WTC11 (cell line): ENCODE results near the gene GIT1. TPM values are rescaled to one million over a fixed set of nuclear protein-coding genes. Genes with fewer than 3 reads are reported as not detected.

Experiments
- ATF1 ChIP-seq: sonication (generic); formaldehyde crosslinking; IDR thresholded peaks from 2 replicates; pipeline ENCODE4 v1.8.1; 2023; ENCODE audit warnings: mild to moderate bottlenecking, moderate library complexity, missing genetic modification reagents
- E2F1 ChIP-seq: sonication (generic); formaldehyde crosslinking; IDR thresholded peaks from 2 replicates; pipeline ENCODE4 v1.8.0; 2022; ENCODE audit warnings: mild to moderate bottlenecking, missing genetic modification reagents
- E2F5 ChIP-seq: sonication (generic); formaldehyde crosslinking; IDR thresholded peaks from 2 replicates; pipeline ENCODE4 v1.8.1; 2022; ENCODE audit warnings: mild to moderate bottlenecking, moderate library complexity, missing genetic modification reagents
- FOXJ3 ChIP-seq: sonication (generic); formaldehyde crosslinking; IDR thresholded peaks from 2 replicates; pipeline ENCODE4 v1.9.0; 2021; ENCODE audit warnings: missing genetic modification reagents, mild to moderate bottlenecking, borderline replicate concordance
- FOXK1 ChIP-seq: sonication (generic); formaldehyde crosslinking; IDR thresholded peaks from 2 replicates; pipeline ENCODE4 v1.8.0; 2022; ENCODE audit warnings: mild to moderate bottlenecking, moderate library complexity, missing genetic modification reagents
- GABPB1 ChIP-seq: sonication (generic); formaldehyde crosslinking; IDR thresholded peaks from 2 replicates; pipeline ENCODE4 v1.8.1; 2023; ENCODE audit warnings: mild to moderate bottlenecking, missing genetic modification reagents
- GTF2I ChIP-seq: fragments of 250-450 bp; sonication (Bioruptor Pico); conservative IDR thresholded peaks from 2 replicates; pipeline ENCODE4 v1.4.0; 2021; ENCODE audit warnings: mild to moderate bottlenecking
- HMGXB4 ChIP-seq: sonication (generic); formaldehyde crosslinking; IDR thresholded peaks from 2 replicates; pipeline ENCODE4 v1.8.1; 2023; ENCODE audit warnings: mild to moderate bottlenecking, moderate library complexity, missing genetic modification reagents
- IRF1 ChIP-seq: sonication (generic); formaldehyde crosslinking; IDR thresholded peaks from 2 replicates; pipeline ENCODE4 v1.8.0; 2023; ENCODE audit warnings: missing genetic modification reagents
- IRF2 ChIP-seq: sonication (generic); formaldehyde crosslinking; IDR thresholded peaks from 2 replicates; pipeline ENCODE4 v1.8.0; 2022; ENCODE audit warnings: low read depth, missing genetic modification reagents, borderline replicate concordance
- JUN ChIP-seq: sonication (generic); formaldehyde crosslinking; IDR thresholded peaks from 2 replicates; pipeline ENCODE4 v1.8.0; 2023; ENCODE audit warnings: mild to moderate bottlenecking, missing genetic modification reagents
- MAX ChIP-seq: sonication (generic); formaldehyde crosslinking; IDR thresholded peaks from 2 replicates; pipeline ENCODE4 v1.8.0; 2022; ENCODE audit warnings: mild to moderate bottlenecking, missing genetic modification reagents
- MYBL2 ChIP-seq: sonication (generic); formaldehyde crosslinking; IDR thresholded peaks from 2 replicates; pipeline ENCODE4 v1.8.1; 2023; ENCODE audit warnings: mild to moderate bottlenecking, moderate library complexity, missing genetic modification reagents
- NFE2L1 ChIP-seq: sonication (generic); formaldehyde crosslinking; IDR thresholded peaks from 2 replicates; pipeline ENCODE4 v1.8.1; 2023; ENCODE audit warnings: missing genetic modification reagents
- NR1H2 ChIP-seq: sonication (generic); formaldehyde crosslinking; IDR thresholded peaks from 2 replicates; pipeline ENCODE4 v1.9.0; 2021; ENCODE audit warnings: mild to moderate bottlenecking, moderate library complexity, missing genetic modification reagents
- NR2C2 ChIP-seq: sonication (generic); formaldehyde crosslinking; IDR thresholded peaks from 2 replicates; pipeline ENCODE4 v1.8.0; 2022; ENCODE audit warnings: mild to moderate bottlenecking, missing genetic modification reagents
- NR3C1 ChIP-seq: sonication (generic); formaldehyde crosslinking; conservative IDR thresholded peaks from 2 replicates; pipeline ENCODE4 v1.8.1; 2023; ENCODE audit warnings: low read depth, mild to moderate bottlenecking, missing genetic modification reagents
- PREB ChIP-seq: sonication (generic); formaldehyde crosslinking; IDR thresholded peaks from 2 replicates; pipeline ENCODE4 v1.8.1; 2022; ENCODE audit warnings: mild to moderate bottlenecking, missing genetic modification reagents, moderate library complexity, borderline replicate concordance
- PRRX2 ChIP-seq: fragments of 250-450 bp; sonication (Bioruptor Pico); IDR thresholded peaks from 2 replicates; pipeline ENCODE4 v1.8.0; 2021; ENCODE audit warnings: mild to moderate bottlenecking
- RELA ChIP-seq: sonication (generic); formaldehyde crosslinking; IDR thresholded peaks from 2 replicates; pipeline ENCODE4 v1.8.1; 2022; ENCODE audit warnings: missing genetic modification reagents, mild to moderate bottlenecking, borderline replicate concordance
- SP1 ChIP-seq: sonication (generic); formaldehyde crosslinking; conservative IDR thresholded peaks from 2 replicates; pipeline ENCODE4 v1.8.1; 2022; ENCODE audit warnings: missing genetic modification reagents
- TCF7 ChIP-seq: sonication (generic); formaldehyde crosslinking; IDR thresholded peaks from 2 replicates; pipeline ENCODE4 v1.8.0; 2022; ENCODE audit warnings: mild to moderate bottlenecking, low read depth, missing genetic modification reagents, moderate library complexity
- USF1 ChIP-seq: sonication (generic); formaldehyde crosslinking; IDR thresholded peaks from 2 replicates; pipeline ENCODE4 v1.8.0; 2022; ENCODE audit warnings: mild to moderate bottlenecking, missing genetic modification reagents
- ZMAT4 ChIP-seq: fragments of 250-450 bp; sonication (Bioruptor Pico); IDR thresholded peaks from 2 replicates; pipeline ENCODE4 v1.9.0; 2021; ENCODE audit warnings: mild to moderate bottlenecking
- ZNF138 ChIP-seq: sonication (generic); formaldehyde crosslinking; conservative IDR thresholded peaks from 2 replicates; pipeline ENCODE4 v1.8.1; 2022; ENCODE audit warnings: mild to moderate bottlenecking, moderate library complexity, missing genetic modification reagents
- ZNF219 ChIP-seq: sonication (generic); formaldehyde crosslinking; IDR thresholded peaks from 2 replicates; pipeline ENCODE4 v1.8.0; 2023; ENCODE audit warnings: missing genetic modification reagents, mild to moderate bottlenecking, borderline replicate concordance
- ZNF281 ChIP-seq: sonication (generic); formaldehyde crosslinking; IDR thresholded peaks from 2 replicates; pipeline ENCODE4 v1.8.0; 2023; ENCODE audit warnings: mild to moderate bottlenecking, missing genetic modification reagents
- ZNF317 ChIP-seq: sonication (generic); formaldehyde crosslinking; IDR thresholded peaks from 2 replicates; pipeline ENCODE4 v1.8.1; 2023; ENCODE audit warnings: low read depth, mild to moderate bottlenecking, moderate library complexity, missing genetic modification reagents, borderline replicate concordance
- total RNA-seq: library from RNA; stranded (reverse); gene quantifications from 3 replicates; pipeline ENCODE4 v1.2.3, GENCODE V29; 2021

The GIT1 gene
- total RNA-seq, 1 experiment from 2014 or later: 66.9 TPM

- TF ChIP-seq E2F5 (CRISPR knock-in tag): no peak
- peak; percentile 48; the same call in 1 of the 2 replicates for TF ChIP-seq FOXK1 (CRISPR knock-in tag)
- TF ChIP-seq USF1 (CRISPR knock-in tag): peak; percentile 80
- no peak for TF ChIP-seq ZNF317 (CRISPR knock-in tag)
- TF ChIP-seq ATF1 (CRISPR knock-in tag): no peak
- TF ChIP-seq NR3C1: no peak; the same call in 1 of the 2 replicates
- no peak for TF ChIP-seq FOXJ3
- no peak for TF ChIP-seq GTF2I (CRISPR knock-in tag)
- no peak for TF ChIP-seq ZNF138 (CRISPR knock-in tag)
- TF ChIP-seq RELA: peak; percentile 66; the same call in 1 of the 2 replicates
- peak; percentile 84; the same call in 1 of the 2 replicates for TF ChIP-seq E2F1 (CRISPR knock-in tag)
- peak; percentile 95 for TF ChIP-seq TCF7 (CRISPR knock-in tag)
- TF ChIP-seq PRRX2 (CRISPR knock-in tag): peak; percentile 52; the same call in 1 of the 2 replicates
- peak; percentile 30; the same call in 1 of the 2 replicates for TF ChIP-seq SP1
- TF ChIP-seq NFE2L1 (CRISPR knock-in tag): peak; percentile 62; the same call in 1 of the 2 replicates
- peak; percentile 60; the same call in 1 of the 2 replicates for TF ChIP-seq PREB
- TF ChIP-seq ZMAT4 (CRISPR knock-in tag): no peak
- TF ChIP-seq MAX (CRISPR knock-in tag): peak; percentile 68; the same call in 1 of the 2 replicates
- peak; percentile 73; the same call in 1 of the 2 replicates for TF ChIP-seq IRF2
- peak; percentile 79 for TF ChIP-seq NR2C2
- peak; percentile 77; the same call in 1 of the 2 replicates for TF ChIP-seq ZNF281 (CRISPR knock-in tag)
- TF ChIP-seq MYBL2 (CRISPR knock-in tag): 0 out of 2 replicates have a peak, but pooled peaks have one; percentile 28
- peak; percentile 5; the same call in 1 of the 2 replicates for TF ChIP-seq HMGXB4 (CRISPR knock-in tag)
- TF ChIP-seq NR1H2 (CRISPR knock-in tag): peak; percentile 58; the same call in 1 of the 2 replicates
- peak; percentile 97 for TF ChIP-seq ZNF219 (CRISPR knock-in tag)
- no peak for TF ChIP-seq IRF1
- peak; percentile 98 for TF ChIP-seq JUN (CRISPR knock-in tag)
- TF ChIP-seq GABPB1 (CRISPR knock-in tag): no peak
These were observed 4.4 kb upstream of the GIT1 start (continued) for GRCh38 chr17:29593591-29594518.
